NCI-H146 treated with DMSO at 0.1 percent for 48 hours (cell line): ENCODE data around the gene SYNE2.
A peak's percentile ranks its signal among the peaks of the same experiment; 100 is the strongest.

Experiments
- DNase-seq: peaks from one replicate; lab custom pipeline; 2025; ENCODE audit not compliant: unreplicated experiment; lab: John Stamatoyannopoulos, UW

The SYNE2 gene

DNA sequence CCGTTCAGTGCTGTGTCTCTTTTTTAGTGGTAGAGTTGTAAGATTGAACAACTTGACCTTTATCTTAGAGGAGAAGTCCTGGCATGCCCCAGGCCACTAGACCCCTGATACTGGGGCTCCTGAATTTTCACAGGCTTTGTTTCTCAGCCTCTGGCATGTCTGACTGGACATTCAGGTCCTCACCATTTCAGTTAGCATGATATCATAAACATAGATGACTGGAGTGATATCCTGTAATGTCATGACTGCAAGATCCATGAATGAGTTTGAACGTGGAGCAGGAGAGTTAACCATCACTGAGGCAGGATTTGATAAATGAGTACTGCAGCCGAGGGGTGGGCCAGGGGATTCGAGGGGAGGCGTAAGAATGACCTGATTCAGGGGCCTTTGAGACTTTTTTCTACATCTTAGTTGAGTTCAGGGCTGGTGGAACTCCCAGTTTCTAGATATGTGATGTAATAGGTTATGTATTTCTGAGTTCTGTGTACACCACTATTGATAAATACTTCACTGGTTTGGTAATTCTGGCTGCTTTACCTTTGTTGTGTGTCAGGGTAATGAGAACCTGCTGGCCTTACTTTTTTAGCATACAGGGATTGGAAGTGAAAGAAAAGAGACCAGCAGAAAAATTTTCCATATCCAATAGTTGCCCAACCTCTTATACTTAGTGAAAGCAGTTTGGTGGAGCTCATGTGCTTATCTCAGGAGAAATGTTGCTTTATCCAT lies 217.0 kb downstream of the SYNE2 start:
- DNase-seq: no peak

DNA sequence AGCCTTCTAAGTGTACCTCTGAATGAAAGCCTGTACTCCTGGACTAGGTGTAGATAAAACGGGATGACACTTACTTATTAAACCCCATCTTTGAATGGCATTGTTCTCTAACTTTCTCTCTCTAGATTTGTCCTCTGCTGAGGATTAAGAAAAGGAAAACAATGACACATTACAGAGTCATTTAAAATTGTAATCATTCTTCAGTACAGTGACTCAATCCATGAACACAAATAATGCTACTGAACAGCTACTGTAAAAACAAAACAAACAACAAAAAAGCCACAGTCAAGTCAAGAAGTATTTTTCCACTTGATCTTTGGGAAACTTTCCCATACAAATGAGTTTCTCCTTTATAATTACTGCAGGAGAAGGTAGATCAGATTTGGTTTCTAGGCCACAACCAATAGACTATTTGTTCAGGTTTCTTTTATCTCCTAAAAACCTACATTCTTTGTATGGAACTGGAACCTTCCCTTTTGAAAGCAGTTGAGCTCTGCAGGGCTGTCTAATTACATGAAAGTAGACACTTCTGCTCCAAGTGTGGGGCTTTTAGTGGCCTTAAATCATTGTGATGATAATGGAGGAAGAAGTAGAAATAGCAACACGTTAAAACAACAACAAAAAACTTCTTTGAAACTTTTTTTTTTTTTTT lies 222.3 kb downstream of the SYNE2 start:
- DNase-seq: no peak

DNA sequence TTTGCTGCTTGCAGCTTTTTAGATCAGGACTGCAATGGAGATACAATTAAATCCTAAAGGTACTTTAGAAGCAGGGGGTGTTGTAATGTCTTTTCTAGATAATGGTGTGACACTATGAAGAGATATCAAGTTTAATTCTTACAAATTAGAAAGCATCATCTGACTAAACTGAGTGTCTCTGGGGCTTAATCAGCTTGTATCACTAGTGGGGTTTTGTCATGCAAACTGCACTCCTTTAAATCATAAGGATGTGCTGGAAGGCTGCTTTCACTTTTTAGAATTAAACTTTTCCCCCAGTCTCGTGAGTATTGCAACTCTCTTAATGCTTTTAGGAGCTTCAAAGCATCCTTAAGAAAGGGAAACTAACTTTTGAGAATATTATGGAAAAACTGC lies 222.8 kb downstream of the SYNE2 start:
- DNase-seq: no peak

DNA sequence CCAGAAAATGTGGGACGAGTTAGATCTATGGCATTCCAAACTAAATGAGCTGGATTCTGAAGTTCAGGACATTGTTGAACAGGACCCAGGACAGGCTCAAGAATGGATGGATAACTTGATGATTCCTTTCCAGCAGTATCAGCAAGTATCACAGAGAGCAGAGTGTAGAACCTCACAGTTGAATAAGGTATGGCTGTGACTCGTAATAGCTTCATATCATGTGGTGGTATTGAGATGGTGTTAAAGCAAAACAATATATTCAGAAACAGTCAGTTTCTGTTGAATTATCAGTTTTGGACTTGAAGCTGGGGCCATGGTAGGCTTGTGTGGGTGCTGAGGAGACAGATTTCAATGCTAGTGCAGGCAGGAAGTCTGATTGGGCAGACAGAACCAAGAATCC lies 227.6 kb downstream of the SYNE2 start:
- DNase-seq: no peak

DNA sequence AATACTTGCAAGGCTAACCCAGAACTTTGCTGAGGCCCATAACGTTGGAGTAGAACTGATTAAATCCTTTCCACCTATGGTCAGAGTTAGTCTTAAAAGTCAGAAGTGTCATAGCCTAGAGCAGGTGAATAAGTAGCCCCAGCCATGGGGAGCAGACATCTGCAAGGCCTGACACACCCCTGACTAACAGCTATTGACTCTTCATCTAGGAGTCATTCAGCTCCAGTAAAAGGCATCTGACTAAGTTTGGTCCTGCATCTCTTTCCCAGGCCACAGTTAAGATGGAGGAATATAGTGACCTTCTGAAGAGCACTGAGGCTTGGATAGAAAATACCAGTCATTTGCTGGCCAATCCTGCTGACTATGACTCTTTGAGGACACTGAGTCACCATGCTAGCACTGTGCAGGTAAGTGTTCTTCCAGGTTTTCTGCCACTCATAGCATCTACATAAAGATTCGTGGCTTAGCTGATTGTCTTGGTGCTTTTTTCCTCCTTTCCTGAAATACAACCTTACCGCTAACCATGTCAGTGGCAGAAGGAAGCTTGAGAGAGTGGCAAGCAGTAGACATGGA lies 228.5 kb downstream of the SYNE2 start:
- DNase-seq: no peak

DNA sequence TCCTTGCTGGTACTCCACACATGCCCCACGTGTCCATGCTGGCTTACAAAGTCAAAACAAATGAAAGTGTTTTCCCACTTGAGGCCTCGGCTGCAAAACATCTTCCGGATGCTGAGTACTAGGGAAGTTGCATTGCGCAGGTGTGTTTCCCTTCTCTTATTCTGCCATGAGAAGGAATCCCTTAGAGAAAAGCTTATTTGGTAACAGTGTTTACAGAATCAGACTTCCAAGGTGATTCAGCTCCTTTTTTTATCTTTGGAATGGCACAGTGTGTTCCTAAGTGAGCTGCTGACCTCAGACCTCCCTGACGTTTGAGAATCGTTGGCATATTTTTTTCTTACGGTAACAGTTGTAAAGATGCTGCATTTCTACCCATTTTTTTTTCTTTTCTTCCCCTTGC lies 230.0 kb downstream of the SYNE2 start:
- no peak for DNase-seq

DNA sequence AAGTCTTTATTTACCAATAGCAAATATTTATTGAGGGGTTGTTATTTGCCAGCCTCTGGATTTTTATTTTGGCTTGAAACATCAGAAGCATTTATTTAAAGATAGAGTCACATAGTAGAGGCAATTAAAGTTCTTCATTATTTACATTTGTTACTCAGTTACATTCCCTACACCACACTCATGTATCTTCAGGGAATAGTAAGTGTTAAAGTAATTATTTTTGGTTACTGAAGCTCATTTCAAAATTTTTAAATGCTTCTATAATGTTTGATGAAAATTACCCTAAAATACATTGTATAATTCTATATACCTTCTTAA lies 235.8 kb downstream of the SYNE2 start:
- no peak for DNase-seq

DNA sequence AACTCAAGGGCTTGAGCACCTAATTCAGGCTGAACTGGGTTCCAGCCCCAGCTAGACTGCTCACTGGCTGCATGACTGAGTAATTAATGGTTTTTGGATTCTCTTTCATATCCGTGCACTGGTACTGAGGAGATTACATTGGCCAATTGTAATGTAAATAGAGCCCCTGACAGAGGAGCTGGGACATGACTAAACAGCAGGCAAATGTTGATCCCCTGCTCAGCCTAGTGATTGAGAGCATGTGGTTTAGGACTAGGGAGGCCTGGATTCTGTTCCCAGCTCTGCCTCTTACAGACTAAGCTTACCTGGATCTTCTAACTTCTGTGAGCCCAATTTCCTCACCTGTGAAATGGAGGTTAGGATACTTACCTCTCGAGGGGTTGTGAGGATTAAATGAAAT lies 237.1 kb downstream of the SYNE2 start:
- DNase-seq: peak; percentile 3

DNA sequence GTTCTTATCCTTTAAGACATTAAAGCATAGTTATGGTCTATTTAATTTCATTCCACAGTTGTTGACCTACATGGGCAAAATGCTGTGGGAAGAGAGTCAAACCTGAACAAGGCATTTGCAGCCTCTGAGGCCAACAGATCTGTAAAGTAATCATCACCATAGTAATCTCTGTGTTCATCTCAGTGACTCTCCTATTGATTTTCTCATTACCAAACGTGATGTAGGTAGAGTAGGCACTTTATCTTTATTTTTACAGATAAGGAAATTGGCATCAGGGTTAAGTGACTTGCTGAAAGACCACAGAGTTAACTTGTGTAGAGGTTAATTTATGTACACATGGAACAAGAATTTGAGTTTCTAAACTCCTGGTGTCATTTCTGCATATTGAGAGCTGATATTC lies 238.4 kb downstream of the SYNE2 start:
- DNase-seq: peak; percentile 7

DNA sequence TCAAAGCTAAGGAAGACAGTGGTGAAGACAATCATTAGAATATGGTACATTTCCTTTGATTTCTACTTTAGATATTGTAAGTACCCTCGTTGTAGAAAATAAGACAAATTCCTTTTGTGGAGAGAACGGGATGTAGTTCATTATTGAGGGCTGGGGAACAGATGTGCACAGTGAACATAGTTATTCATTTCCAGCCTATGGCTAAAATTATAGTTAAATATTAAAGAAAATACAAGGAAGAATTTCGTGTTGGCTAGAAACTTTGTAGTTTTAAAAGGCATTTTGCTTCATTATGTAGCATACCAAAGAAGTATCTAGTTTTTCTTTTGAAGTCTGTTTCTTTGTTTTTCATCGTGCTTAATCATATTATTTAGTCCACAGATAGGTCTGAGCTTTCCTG lies 239.5 kb downstream of the SYNE2 start:
- no peak for DNase-seq

DNA sequence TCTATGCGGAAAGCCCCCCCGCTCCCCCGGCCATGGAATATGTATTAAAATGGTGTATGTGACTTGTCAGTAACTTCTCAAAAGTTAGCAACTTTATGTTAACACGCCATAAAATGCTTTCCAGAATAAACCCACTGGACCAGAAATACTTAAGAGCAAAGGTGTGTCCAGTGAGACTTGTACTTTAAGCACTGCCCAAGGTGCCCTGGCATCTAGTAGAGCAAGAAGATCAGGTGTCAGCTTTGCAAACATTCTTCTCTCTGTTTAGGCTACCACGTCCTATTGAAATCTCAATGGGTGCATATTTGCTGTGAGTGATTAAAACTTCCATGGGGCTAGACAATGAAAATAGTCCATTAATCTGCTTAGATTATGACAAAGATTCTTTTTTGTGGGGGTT lies 240.1 kb downstream of the SYNE2 start:
- no peak for DNase-seq

DNA sequence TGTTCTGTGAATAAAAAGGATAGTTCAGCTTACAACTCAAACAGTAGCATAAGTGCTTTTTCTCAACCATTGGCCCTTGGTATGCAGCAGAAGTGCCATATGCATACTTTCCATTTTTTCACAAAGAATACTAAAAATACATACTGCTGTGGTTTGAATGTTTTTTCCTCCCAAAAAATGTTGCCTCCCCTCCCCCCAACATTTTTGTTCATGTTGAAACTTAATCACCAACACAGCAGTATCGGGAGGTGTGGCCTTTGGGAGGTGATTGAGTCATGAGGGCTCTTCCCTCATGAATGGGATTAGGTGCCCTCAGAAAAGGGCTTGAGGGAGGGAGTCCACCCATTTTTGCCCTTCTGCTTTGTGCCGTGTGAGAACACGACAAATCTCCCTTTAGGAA lies 242.8 kb downstream of the SYNE2 start:
- DNase-seq: no peak

DNA sequence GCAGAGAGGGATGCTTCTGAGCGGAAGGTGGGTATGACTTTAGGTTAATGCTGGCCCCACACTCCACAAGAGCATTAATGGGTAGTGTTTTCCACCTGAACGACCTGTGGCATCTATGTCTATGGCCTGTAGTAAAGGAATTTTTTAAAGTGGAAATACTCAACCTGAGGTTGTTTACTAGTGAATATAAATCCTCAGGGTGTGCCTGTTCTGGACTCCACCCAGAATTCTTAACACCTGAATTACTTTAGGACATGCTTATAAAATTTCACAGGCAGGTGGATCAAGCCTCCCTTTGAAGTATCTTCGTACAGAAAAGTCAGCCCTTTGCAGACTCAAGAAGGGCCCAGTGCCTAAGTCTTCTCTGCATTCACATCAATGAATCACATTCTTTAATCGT lies 245.3 kb downstream of the SYNE2 start:
- DNase-seq: no peak

DNA sequence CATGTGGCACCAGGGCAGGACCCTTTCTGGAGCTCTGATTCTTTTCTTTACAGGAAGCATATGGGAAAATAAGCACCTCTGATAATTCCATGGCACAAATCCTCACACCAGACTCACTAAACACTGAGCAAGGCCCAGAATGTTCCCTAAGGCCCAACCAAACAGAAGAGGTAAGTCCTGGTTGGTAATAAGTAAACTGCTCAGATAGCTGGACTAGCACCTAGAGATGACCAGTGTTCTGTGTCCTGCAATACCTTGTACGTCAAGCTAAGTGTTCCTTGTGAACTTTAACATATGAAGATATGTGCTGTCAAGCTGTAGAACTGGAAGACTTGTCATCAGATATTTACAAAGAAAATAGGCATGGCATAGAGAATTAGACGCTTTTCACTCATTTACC lies 254.6 kb downstream of the SYNE2 start:
- DNase-seq: no peak

DNA sequence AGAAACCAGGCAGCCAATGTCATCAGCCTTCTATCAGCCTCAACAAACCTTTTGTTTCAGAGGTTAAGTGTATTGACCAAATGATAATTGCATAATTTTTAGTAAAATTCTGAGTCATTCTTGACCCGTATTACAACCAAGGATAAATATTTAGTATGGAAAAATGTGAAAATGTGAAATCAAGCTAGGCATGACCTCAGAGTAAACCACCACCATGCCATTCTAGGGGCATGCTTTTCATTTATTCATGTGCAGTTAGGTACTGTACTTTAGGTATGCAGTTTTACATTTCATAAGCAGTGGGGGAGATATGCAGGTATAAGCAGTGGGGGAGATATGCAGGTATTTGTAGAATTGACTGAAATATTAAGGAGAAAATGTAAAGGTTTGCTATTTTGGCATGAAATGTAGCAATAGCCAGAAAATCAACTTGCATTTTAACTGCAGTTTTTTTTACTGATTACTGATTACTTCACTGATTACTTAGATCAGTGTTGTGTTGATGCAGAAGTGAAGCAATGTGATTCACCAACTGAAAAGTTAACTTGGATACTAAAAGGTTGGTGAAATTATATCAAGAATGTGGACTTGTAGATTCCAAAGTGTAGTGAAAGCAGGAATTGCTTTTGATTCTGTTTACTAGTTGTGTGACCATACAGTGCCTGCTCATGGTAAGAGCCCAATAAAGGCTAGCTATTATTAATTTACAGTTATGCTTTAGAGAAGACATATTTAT lies 257.2 kb downstream of the SYNE2 start:
- no peak for DNase-seq

DNA sequence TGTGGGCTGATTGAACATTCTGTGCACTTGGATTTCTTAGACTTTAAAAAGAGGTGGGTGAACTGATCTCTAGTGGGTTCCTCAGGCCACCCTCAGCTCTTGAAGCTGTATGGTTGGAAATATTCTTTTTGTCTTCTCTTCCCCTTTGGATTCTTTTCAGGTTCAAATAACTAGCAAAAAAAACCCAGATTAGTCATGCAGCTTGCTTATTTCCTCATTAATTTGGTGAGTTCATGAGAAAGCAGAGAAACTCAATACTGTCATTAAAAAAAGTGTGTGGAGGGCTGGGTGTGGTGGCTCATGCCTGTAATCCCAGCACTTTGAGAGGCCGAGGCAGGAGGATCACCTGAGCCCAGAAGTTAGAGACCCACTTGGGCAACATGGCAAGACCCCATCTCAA lies 258.0 kb downstream of the SYNE2 start:
- no peak for DNase-seq

DNA sequence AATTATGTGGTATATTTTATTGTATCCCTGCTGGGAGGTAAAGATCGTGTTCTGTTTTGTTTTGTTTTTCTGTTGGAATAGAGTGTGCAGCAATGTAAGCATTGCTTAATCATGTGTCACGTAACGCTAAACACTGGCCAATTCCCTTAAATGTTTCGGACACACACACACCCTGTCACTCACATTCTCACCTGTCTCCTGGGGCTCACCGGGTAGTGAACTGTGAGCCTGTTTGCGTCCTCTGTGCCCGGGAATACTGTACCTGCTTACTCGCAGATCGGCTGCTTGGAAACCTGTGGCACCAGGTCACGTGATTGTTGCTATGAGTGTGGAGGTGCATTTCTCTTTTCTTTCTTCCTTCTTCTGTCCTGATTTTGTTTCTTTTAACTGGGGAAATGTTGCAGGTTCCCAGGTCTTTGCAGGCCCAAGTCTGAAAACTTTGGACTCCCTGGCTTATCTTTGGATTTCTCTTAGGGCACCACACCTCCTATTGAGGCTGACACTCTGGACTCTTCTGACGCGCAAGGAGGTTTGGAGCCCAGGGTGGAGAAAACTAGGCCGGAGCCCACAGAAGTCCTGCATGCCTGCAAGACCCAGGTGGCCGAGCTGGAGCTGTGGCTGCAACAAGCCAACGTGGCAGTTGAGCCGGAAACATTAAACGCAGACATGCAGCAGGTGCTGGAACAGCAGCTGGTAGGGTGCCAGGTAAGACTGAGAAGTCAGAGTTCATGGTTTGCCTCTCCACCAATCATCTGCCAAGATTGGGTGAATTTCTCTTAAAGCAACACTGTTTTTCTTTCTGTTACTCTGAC lies 260.3 kb downstream of the SYNE2 start:
- DNase-seq: peak; percentile 40

DNA sequence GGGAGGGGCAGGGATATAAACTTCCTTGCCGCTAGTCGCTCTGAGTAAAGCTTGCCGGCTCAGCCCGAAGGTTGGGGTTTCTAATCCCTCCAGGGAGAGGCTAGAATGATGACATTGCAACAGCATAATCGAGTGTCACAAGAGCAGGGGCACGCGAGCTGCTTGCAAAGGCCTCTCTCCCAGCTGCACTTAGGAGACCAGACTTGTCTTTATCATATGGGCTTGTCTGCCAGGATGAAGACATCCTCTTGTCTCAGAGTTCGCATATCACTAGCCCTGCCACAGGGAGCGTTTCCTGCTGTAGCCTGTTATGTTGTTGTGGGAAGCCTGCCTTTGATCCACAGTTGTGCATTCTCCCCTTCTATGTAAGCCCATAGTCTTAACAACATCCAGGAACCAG lies 261.4 kb downstream of the SYNE2 start:
- no peak for DNase-seq

DNA sequence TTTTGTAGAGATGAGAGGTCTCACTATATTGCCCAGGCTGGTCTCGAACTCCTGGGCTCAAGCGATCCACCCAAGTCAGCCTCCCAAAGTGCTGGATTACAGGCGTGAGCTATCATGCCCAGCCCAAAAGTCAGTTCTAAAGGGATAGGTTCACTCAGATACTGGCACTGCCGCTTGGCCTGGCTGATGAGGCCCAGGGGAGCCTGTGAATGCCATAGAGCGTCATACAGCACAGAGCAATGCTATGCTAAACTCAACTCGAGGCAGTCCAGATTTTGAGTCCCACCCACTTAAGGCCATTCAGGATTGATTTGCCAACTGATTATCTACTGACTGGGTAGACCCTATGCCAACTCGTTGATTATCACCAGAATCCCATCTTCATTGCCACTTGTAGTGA lies 262.0 kb downstream of the SYNE2 start:
- DNase-seq: no peak

DNA sequence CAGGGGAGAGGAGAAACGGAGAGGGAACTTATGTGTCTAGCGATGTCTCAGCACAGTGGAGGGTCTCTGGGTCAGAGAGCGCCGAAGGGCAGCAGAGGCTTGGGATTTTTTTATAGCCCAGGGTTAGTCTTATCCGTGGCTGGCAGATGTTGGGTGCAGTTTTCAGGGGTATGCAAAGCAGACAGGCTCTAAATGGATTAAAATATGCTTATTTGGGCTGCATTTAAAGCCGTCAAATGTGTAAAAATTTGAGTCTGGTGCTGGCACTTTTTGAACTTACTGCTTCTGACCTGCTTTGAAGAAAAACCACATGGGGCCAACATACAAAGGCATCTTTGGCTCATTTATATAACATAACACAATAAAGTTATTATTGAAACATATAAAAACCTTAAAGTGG lies 262.6 kb downstream of the SYNE2 start:
- DNase-seq: no peak

DNA sequence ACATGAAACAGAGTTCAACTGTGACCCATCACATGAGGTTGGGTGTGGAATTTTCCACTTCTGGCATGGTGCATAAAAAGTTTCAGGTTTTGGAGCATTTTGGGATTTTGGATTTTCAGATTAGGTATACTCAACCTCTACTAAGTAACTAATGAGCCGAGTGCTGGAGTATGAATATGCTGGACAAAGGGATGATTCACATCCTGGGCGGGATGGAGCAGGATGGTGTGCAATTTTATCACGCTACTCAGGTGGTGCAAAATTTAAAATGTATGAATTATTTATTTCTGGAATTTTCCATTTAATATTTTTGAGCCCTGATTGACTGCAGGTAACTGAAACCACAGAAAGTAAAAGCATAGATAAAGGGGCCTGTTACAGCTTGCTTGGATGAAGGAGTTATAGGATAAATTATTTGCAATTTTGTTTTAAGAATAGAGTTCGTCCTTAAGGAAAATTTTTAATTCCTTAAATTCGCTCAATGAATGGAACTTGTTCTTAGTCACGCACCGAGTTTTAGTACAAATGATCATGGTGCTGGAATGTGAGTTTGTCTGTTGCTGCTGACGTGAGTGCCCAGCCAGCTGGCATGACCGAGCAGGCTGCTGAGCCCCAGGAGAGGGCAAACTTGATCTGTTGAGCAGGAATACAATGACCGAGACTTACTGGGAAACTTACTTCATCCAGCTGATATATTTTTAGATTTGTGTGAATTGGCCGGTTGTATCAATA lies 265.0 kb downstream of the SYNE2 start:
- DNase-seq: no peak
